ENCODE measurements around the gene VIM.
A peak's percentile ranks its signal among the peaks of the same experiment; 100 is the strongest.
"Not testable (repeated sequence)": the region's sequence is repeated elsewhere in the genome, so short reads cannot be mapped to it uniquely, and the experiment has no call there.

Gene VIM

DNA sequence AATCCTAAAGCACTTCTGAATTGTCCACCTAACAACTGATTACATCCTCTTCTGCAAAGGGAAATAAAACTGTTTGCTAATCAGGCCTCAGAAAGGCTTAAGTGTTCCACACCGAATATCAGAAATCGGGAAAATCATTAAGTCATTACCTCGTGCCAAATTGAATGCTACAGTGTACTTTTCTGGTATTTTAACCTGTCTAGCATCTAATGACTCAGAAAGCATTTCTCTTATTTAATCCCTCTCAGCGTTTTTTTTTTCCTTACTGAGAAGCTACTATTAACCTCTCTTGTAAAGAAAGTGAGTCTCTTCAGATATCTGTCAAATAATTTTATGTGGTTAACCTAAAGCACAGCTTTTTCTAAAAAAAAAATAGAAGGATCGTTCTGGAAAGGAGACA lies 28.6 kb downstream of the VIM start:
- no peak for DNase-seq (ENCODE audit: low read depth)

DNA sequence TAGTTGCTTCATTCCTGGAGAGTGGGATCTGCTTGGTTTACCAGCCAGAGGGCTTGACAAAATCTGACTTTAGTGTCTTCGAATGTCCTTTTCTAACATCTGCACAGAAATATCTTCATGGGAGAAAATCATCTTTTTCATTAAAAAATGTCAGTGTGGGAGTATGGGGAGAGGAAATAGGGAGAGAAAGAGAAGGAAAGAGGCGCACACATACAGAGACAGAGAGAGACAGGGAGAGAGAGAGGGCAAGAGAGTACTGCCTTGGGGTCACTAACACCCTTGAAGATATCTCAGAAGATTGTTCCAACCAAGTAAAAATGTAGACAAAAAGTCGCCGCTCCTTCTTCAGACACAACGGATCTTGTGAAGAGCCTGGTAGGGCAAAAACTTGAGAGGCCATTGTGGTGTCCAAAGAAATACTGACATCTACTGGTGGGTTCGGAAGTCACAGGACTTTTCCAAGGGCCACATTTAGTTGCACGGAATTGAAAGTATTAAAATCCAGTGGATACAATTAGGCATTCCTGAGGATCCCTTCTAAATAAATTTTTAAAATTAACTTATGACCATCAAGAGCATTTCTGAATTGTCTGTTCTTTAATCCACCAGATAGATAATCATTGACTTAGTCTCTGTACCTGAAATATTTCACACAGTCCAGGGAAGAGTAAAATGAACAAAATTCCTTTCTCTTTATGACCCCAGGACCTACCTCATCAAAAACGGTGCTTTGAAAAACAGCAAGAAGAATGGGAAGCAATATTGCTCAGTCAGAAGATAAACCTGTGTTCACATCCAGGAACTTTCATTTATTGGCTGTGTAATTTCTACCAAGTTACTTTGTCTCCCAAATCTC lies 29.7 kb downstream of the VIM start:
- DNase-seq (ENCODE audit: low read depth), result peak; percentile 68

DNA sequence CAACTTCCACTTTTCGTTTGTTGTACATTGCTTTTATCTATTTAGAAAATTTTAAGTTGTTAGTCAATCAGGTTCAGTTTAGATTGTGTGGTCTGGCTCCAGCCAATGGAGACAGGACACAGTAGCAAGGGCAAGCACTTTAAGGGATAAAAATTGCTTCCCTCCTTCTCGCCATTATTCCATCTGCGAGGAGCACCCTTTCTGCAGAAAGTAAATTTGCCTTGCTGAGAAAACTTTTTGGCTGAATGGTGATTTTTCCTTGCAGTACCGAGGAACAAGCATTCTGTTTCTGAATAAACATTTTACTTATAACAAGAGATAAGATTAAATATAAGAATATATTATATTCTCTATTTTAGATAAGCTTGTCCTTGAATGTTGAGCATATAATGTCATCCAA lies 34.5 kb downstream of the VIM start:
- DNase-seq (ENCODE audit: low read depth), result no peak

DNA sequence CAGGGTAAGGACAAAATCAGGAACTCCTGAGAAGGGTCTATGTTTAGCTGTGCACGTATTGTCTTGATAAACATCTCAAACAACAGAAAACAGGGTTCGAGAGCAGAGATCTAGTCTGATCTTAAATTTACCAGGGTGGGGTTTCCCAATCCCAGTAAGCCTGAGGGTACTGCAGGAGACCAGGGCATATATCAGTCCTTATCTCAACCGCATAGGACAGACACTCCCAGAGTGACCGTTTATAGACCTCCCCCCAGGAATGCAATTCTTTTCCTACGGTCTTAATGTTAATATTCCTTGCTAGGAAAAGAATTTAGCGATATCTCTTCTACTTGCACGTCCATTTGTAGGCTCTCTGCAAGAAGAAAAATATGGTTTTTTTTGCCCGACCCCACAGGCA lies 35.5 kb downstream of the VIM start:
- no peak for DNase-seq (ENCODE audit: low read depth)

DNA sequence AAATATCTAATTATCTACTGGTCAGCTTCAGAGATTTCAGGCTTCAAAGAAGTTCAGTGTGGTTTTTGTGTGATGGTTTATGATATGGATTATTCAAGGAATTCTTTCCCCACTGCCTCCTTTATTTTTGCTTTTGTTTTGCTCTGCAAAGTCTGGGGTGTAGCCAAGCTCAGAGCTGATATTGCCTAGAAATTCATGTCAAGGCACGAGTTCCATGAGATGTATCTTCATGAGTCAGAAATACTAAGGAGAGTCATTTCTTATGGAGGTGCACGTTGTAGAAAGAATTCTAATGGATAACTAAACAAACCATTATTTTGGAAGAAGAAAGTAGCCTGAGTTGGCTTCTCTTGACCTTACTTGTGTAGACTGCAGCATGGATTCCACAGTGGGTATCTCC lies 37.4 kb downstream of the VIM start:
- DNase-seq (ENCODE audit: low read depth), result no peak

DNA sequence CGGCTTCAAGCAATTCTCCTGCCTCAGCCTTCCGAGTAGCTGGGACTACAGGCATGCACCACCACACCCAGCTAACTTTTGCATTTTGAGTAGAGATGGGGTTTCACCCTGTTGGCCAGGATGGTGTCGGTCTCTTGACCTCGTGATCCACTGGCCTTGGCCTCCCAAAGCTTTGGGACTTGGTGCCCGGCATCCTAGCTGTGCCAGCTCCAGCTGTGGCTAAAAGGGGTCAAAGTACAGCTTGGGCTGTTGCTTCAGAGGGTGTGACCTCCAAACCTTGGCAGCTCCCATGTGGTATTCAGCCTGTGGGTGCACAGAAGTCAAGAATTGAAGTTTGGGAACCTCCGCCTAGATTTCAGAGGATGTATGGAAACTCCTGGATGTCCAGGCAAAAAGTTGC lies 38.5 kb downstream of the VIM start:
- DNase-seq (ENCODE audit: low read depth), result not testable (repeated sequence)

DNA sequence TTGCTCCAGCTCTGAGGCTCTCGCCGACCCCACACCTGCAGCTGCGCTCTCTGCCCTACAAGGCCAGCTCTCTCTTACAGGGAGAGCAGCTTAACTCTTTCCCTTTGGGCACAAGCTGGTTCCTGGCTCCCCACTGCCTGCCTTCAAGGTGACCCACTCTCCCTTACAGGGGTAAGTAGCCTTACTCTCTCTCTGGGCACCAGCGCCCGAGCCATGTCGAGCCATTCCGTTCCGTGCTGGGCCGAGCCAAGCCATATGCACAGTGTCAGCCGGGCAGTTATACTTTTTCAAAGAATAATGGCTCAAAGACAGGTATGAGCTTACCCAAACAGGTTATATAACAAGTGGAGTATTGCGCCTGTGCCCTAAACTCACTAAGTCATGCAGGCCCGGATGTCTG lies 44.6 kb downstream of the VIM start:
- DNase-seq (ENCODE audit: low read depth), result no peak

DNA sequence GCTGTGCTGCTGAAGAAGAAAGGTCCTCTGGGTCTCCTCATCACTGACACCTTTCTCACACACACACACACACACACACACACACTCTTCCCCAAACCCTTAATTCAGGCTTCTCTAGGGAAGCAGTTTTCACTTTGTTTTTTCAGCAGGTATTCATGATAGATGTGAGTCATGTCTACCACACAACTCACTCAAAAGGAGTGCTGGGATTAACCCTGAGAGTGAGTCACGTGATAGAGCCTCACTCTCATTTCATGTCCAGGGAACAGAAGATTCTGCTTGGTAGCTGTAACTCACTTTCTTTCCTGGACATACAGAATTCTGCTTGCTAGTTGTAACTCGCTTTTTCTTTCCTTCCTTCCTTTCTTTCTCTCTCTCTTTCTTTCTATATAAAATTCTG lies 45.4 kb downstream of the VIM start:
- peak; percentile 28 for DNase-seq (ENCODE audit: low read depth)

DNA sequence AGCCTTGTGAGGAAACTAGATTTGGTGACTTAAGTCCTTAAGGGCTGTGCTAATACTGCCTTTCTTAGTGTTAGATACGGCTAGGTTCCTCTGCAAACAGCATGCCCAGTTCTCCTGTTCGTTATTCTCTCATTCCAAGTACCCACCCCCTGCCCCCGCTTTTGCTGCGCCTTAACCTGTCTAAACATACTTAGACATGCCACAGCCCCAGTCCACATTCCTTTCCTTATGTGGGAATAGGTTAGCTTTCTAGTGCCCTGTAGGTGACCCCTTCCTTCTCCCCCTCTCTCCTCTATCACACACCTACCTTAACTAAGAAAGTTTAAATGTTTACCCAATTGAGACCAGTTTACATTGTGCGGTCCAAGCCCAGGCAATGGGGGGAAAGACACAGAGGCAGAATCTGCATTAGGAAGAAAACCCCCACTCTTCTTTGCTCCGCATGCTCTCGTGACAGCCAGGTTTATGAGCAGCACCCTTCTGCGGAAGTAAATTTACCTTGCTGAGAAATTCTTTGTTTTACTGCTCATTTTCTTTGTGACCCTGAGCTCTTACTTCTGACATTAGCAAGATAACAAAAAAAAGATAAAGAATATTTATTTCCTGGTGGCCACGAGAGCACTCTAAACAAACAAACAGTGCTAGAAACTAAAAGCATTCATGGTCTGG lies 48.8 kb downstream of the VIM start:
- no peak for DNase-seq (ENCODE audit: low read depth)

DNA sequence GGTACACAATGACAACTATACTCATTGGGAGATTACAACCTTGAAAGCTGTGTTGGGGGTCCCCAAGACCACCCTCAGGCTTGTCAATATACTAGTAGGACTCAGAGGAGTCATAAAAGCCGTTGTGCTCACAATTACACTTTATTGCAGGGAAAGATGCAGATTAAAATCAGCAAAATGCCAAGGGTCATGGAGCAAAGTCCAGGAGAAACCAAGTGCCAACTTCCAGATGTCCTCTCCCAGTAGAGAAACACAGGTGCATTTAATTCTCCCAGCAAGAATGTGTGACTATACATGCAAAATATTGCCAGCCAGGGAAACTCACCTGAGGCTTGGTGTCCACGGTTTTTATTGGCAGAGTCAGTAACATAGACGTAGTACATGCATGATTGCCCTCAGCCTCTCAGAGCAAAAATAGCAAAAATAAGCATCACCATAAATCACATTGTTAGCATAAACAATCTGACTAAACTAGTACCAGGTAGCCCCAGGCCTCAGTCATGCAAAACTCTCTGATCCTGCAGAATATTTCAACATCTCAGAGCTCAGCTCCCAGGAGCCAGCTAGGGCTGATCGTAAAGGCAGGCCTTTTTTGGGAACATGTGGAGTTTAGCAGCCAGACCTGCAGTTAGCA lies 50.7 kb downstream of the VIM start:
- DNase-seq (ENCODE audit: low read depth), result no peak

DNA sequence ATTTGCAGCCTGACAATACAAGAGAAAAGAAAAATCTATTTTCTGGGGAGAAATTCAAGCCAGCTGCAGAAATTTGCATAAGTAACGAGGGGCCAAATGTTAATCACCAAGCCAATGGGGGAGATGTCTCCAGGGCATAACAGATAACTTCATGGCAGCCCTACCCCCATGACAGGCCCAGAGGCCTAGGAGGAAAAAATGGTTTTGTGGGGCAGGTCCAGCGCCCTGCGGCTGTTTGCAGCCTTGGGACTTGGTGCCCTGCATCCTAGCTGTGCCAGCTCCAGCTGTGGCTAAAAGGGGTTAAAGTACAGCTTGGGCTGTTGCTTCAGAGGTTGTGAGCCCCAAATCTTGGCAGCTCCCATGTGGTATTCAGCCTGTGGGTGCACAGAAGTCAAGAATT lies 54.3 kb downstream of the VIM start:
- no peak for DNase-seq (ENCODE audit: low read depth)

DNA sequence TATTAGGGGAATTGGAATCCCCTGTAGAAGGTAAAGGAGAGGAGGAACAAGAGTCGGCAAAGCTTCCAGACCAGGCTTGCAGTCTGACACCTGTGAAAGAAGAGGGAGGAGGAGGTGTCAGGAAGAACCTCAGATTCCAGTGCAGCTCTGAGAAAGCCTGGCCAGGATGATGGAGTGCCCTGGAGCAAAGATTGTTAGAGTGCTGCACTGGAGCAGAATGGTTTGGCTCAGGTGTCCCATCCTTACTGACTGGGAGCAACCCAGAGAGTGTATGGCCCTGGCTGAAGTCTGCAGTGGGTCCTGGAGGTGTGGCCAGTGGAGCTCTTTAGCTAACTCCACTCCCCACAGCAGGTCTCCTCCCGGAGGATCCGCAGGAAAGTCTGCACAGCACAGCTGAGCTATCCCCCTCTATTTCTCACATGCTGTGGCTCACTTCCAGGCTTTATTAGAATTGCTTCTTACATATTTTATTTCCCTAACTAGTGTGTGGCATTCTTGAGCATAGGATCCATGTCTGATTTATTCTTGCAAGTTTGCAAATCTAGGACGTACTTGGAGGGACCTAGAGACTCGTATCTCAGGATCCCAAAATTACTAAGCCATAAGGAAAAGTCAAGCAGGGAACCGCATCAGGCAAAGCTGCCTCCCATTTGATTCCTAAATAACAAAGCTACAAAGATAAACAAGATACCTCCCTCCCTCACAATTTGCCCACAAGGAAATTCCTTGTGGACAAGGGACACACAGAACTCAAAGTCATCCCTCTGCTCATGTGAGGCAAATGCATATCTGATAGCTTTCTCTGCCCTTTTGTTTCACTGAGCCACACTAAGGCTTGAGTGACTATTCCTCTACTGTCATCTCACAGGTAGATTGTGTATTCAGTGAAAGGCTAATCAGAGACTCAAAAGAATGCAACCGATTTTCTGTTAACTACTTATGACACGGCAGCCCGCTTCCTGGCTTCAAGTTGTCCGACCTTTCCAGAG lies 58.8 kb downstream of the VIM start:
- DNase-seq (ENCODE audit: low read depth), result no peak
